NCI-H1694 (cell line): Measurements from ENCODE around the gene OR52B2.

Experiments
- DNase-seq: peaks from one replicate; lab custom pipeline; 2025; lab: John Stamatoyannopoulos, UW

OR52B2 gene

GRCh38 chr11:6170226-6170625 is at the start of gene OR52B2:
TSS of gene OR52B2 (minus strand) at chr11:6170326. CDS start at chr11:6170326, 0 bp downstream.
- DNase-seq: no peak

- DNase-seq: no peak
These were observed 49.2 kb upstream of the OR52B2 start for GRCh38 chr11:6219359-6219758.

- DNase-seq: no peak
These were observed 47.6 kb upstream of the OR52B2 start for GRCh38 chr11:6217722-6218121.

GRCh38 chr11:6216501-6216900 is 46.4 kb upstream of the OR52B2 start:
- DNase-seq: no peak

GRCh38 chr11:6214530-6214929 is 44.4 kb upstream of the OR52B2 start:
- DNase-seq: no peak

GRCh38 chr11:6210274-6210955 is 40.3 kb upstream of the OR52B2 start:
- DNase-seq: no peak

GRCh38 chr11:6209801-6210200 is 39.7 kb upstream of the OR52B2 start:
- DNase-seq: no peak

- no peak for DNase-seq
These were observed 36.5 kb upstream of the OR52B2 start for GRCh38 chr11:6206456-6207180.

GRCh38 chr11:6205366-6205765 is 35.2 kb upstream of the OR52B2 start, which contains the start of gene C11orf42:
TSS of gene C11orf42 (plus strand) at chr11:6205557. CDS start at chr11:6205616, 59 bp downstream.
- DNase-seq: no peak

- no peak for DNase-seq
These were observed 34.6 kb upstream of the OR52B2 start for GRCh38 chr11:6204706-6205105.

- DNase-seq: no peak
These were observed 33.2 kb upstream of the OR52B2 start for GRCh38 chr11:6203327-6203726.

- DNase-seq: no peak
These were observed 31.9 kb upstream of the OR52B2 start for GRCh38 chr11:6202041-6202440.

- DNase-seq: no peak
These were observed 31.4 kb upstream of the OR52B2 start for GRCh38 chr11:6201481-6201880.

- DNase-seq: no peak
These were observed 30.8 kb upstream of the OR52B2 start for GRCh38 chr11:6200975-6201374.

- no peak for DNase-seq
These were observed 29.2 kb upstream of the OR52B2 start, which contains the start of gene OR52W1 for GRCh38 chr11:6199174-6199810. TSS of gene OR52W1 (plus strand) at chr11:6199224. CDS start at chr11:6199224, 0 bp downstream.

- no peak for DNase-seq
These were observed 27.5 kb upstream of the OR52B2 start for GRCh38 chr11:6197466-6198200.

- no peak for DNase-seq
These were observed 26.3 kb upstream of the OR52B2 start for GRCh38 chr11:6196396-6196795.

GRCh38 chr11:6194065-6194581 is 24.0 kb upstream of the OR52B2 start:
- DNase-seq: no peak

GRCh38 chr11:6191742-6192141 is 21.6 kb upstream of the OR52B2 start:
- no peak for DNase-seq

- DNase-seq: no peak
These were observed 5.3 kb upstream of the OR52B2 start for GRCh38 chr11:6175440-6175839.

- DNase-seq: no peak
These were observed 13.3 kb downstream of the OR52B2 start for GRCh38 chr11:6156628-6157359.
